Hematopoietic multipotent progenitor cell treated with erythropoietin and hydrocortisone succinate and interleukin-3 and kit ligand, for 17 days (in vitro differentiated cells): Measurements from ENCODE around the gene ATP8B1.
"Not testable (repeated sequence)": the region's sequence is repeated elsewhere in the genome, so short reads cannot be mapped to it uniquely, and the experiment has no call there.

Experiments used
- DNase-seq: peaks from one replicate; pipeline ENCODE4 v3.0.0-alpha.2; 2015; ENCODE audit warnings: low spot score

ATP8B1 gene

GRCh38 chr18:57660961-57661360 is 142.2 kb downstream of the ATP8B1 start:
- DNase-seq, result no peak

- DNase-seq, result peak; percentile 89
Observed at GRCh38 chr18:57659460-57660102, 143.5 kb downstream of the ATP8B1 start.

- no peak for DNase-seq
Observed at GRCh38 chr18:57657542-57657941, 145.6 kb downstream of the ATP8B1 start.

GRCh38 chr18:57655740-57656139 is 147.4 kb downstream of the ATP8B1 start:
- no peak for DNase-seq

GRCh38 chr18:57651914-57652313 is 151.2 kb downstream of the ATP8B1 start:
- DNase-seq, result no peak

GRCh38 chr18:57649556-57650500 is 153.3 kb downstream of the ATP8B1 start:
- peak; percentile 81 for DNase-seq

- no peak for DNase-seq
Observed at GRCh38 chr18:57648414-57648813, 154.7 kb downstream of the ATP8B1 start.

GRCh38 chr18:57644540-57644939 is 158.6 kb downstream of the ATP8B1 start:
- peak; percentile 69 for DNase-seq

GRCh38 chr18:57643726-57644125 is 159.4 kb downstream of the ATP8B1 start:
- DNase-seq, result not testable (repeated sequence)

GRCh38 chr18:57642462-57642861 is 160.7 kb downstream of the ATP8B1 start:
- not testable (repeated sequence) for DNase-seq

- DNase-seq, result no peak
Observed at GRCh38 chr18:57640749-57641148, 162.4 kb downstream of the ATP8B1 start.

- no peak for DNase-seq
Observed at GRCh38 chr18:57640236-57640635, 162.9 kb downstream of the ATP8B1 start.

GRCh38 chr18:57635003-57635822 is 167.9 kb downstream of the ATP8B1 start:
- no peak for DNase-seq

- DNase-seq, result peak; percentile 88
Observed at GRCh38 chr18:57631697-57632096, 171.4 kb downstream of the ATP8B1 start.

- no peak for DNase-seq
Observed at GRCh38 chr18:57630754-57631595, 172.1 kb downstream of the ATP8B1 start.

GRCh38 chr18:57630002-57630753 is 172.9 kb downstream of the ATP8B1 start:
- peak; percentile 94 for DNase-seq

GRCh38 chr18:57629422-57629821 is 173.7 kb downstream of the ATP8B1 start:
- no peak for DNase-seq

- DNase-seq, result no peak
Observed at GRCh38 chr18:57627488-57627887, 175.6 kb downstream of the ATP8B1 start.

GRCh38 chr18:57624988-57625387 is 178.1 kb downstream of the ATP8B1 start:
- DNase-seq, result no peak

GRCh38 chr18:57621246-57621604 is 181.9 kb downstream of the ATP8B1 start:
- peak; percentile 62 for DNase-seq

GRCh38 chr18:57619876-57620275 is 183.2 kb downstream of the ATP8B1 start:
- DNase-seq, result no peak
